Transverse colon (tissue), 4 donors: ENCODE measurements around the gene WWP2. TPM values are rescaled to one million over a fixed set of nuclear protein-coding genes. Genes with fewer than 3 reads are reported as not detected.

ENCODE experiments used
- DNase-seq: peaks from one replicate; pipeline ENCODE4 v3.0.0-alpha.2; 2019
- H3K27ac ChIP-seq, 4 donors: fragments of 200-600 bp; sonication (generic); 2 replicates each; pipeline ENCODE4 v1.5.1; 2016 to 2018; ENCODE audit warnings: inconsistent platforms in 4 of 4
- H3K27me3 ChIP-seq: fragments of 200-600 bp; sonication (generic); 2 replicates; pipeline ENCODE4 v1.5.1; 2017; ENCODE audit warnings: inconsistent platforms
- H3K36me3 ChIP-seq, 4 donors: fragments of 200-600 bp; sonication (generic); 2 replicates each; pipeline ENCODE4 v1.5.1; 2017 to 2019; ENCODE audit warnings: inconsistent platforms in 4 of 4
- H3K4me1 ChIP-seq, 4 donors: fragments of 200-600 bp; sonication (generic); 2 replicates each; pipeline ENCODE4 v1.5.1; 2017 to 2020; ENCODE audit warnings: inconsistent platforms in 4 of 4
- H3K4me3 ChIP-seq, 4 donors: fragments of 200-600 bp; sonication (generic); 1 replicate in 1 of 4; 2 replicates in 3 of 4; pipeline versions ENCODE4 v1.5.1 to v1.6.1; 2017 to 2019; ENCODE audit warnings: inconsistent platforms in 4 of 4
- H3K9me3 ChIP-seq, 2 donors: fragments of 200-600 bp; sonication (generic); 2 replicates each; pipeline ENCODE4 v1.5.1; 2017 to 2019; ENCODE audit warnings: inconsistent platforms in 2 of 2
- EP300 ChIP-seq: sonication (generic); formaldehyde crosslinking; IDR thresholded peaks from one replicate; pipeline ENCODE4 v1.6.1; 2017; ENCODE audit warnings: antibody characterized with exemption, low read depth
- POLR2A ChIP-seq: fragments of 450-650 bp; IDR thresholded peaks from one replicate; pipeline ENCODE4 v1.6.1; 2016; ENCODE audit warnings: antibody characterized with exemption, mild to moderate bottlenecking, moderate library complexity
- POLR2AphosphoS5 ChIP-seq, 3 donors: sonication (generic); formaldehyde crosslinking; IDR thresholded peaks; one replicate each; pipeline ENCODE4 v1.6.1; 2016; ENCODE audit warnings: antibody characterized with exemption in 3 of 3
- WGBS, 2 donors: methylation state at CpG; one replicate each; pipeline ENCODE4 v1.1.5; 2018; ENCODE audit warnings: low coverage in 1 of 2; 5-methylcytosine and 5-hydroxymethylcytosine counted together
- in situ Hi-C, 4 donors: fragments of 200-750 bp; cut with MboI; loops; one replicate each; pipeline versions ENCODE4 v1.15.0 to v1.15.1; 2017; ENCODE audit warnings: low sequenced_read_pairs in 3 of 4, low pct_ligation_motif_present in 1 of 4, low pct_unique_long_range_greater_than_20kb in 1 of 4
- intact Hi-C: fragments of 100-400 bp; cut with DNase I; formaldehyde crosslinking; loops from one replicate; pipeline ENCODE4 v1.15.1; 2023; ENCODE audit warnings: low total_unique reads
- total RNA-seq, 4 donors: library from RNA; depleted of rRNA; stranded (reverse); fragments of >200 nt; gene quantifications; one replicate each; pipeline ENCODE4 v1.1.0, GENCODE V29; 2016
- TF ChIP-seq, protein P1 (sequence below), 5 experiments: fragments of 200-600 bp in 3 of 5; fragments of 450-650 bp in 2 of 5; sonication (generic) in 3 of 5; IDR thresholded peaks; 1 replicate in 2 of 5; 2 replicates in 3 of 5; pipeline ENCODE4 v1.5.1; 2016 to 2017; ENCODE audit warnings: antibody characterized with exemption in 5 of 5, inconsistent platforms in 3 of 5, mild to moderate bottlenecking in 2 of 5, moderate library complexity in 1 of 5

The WWP2 gene
- total RNA-seq, 4 donors from 2014 or later: 66.8 to 157 (median 73.7) TPM

DNA sequence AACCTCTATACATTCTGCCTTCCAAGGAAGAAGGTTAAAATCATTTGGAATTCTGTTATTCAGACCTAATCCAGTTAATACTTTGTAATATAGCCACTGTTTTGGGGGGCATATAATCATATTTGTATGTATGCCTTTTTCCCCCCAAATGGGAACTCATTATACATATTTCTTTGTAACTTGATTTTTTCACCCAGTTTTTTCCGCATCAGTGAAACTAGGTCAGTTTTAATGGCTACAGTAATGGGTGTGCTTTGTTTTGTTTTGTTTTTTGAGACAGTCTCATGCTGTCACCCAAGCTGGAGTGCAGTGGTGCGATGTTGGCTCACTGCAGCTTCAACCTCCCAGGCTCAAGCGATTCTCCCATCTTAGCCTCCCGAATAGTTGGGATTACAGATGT is 54.9 kb downstream of the WWP2 start:
- H3K4me1 ChIP-seq: peaks cover 0 to 7% (median 2%) of the 10 kb centered on the region in 4 donors
- H3K36me3 ChIP-seq: peaks cover 0 to 4% (median 0%) of the 10 kb centered on the region in 4 donors
- in situ Hi-C loops: no loop called here
- intact Hi-C loops: no loop called here
- no peaks in the 10 kb centered on the region for H3K27me3 ChIP-seq
- H3K27ac ChIP-seq: no peak overlapping the region
- H3K9me3 ChIP-seq: no peaks in the 10 kb centered on the region
- WGBS, 2 donors: 100% methylated on average over 4 of the region's 4 CpGs
- no peak overlapping the region for H3K4me3 ChIP-seq
- no peak for DNase-seq
- no peak for TF ChIP-seq POLR2AphosphoS5 (IDR thresholded peaks at IDR 0.05)

DNA sequence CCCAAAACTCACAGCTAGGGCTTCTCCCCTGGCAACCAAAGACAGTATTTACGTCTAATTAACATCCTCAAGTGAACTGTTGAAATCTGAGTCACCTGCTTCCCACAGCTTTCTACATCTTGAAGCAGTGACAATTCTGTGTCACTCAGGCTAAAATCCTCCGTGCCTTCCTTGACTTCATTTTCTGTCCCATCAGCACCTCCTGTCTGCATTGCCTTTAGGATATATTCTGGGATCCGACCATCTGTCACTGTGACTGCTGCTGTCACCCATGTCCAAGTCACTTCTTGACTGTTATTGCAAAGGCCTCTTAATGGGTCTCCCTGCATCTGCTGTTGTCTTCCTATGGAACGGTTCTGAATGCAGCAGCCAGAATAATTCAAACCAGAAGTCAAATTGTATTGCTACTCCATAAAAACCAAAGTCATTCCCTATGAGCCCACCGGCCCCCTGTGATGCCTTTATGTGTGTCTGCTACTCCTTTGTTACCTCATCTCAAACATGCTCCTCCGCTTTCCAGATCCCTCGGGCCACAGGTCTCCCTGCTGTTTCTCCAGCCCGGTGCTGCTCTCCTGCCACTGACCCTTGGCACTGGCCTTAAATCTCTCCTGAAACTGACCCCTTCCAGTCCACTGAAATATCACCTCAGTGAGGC is 56.9 kb downstream of the WWP2 start:
- WGBS, 2 donors: 90 to 100% methylated on average over 5 to 8 of the region's 8 CpGs
- in situ Hi-C loops: no loop called here
- peaks cover 0 to 5% (median 2%) of the 10 kb centered on the region in 4 donors for H3K4me1 ChIP-seq

DNA sequence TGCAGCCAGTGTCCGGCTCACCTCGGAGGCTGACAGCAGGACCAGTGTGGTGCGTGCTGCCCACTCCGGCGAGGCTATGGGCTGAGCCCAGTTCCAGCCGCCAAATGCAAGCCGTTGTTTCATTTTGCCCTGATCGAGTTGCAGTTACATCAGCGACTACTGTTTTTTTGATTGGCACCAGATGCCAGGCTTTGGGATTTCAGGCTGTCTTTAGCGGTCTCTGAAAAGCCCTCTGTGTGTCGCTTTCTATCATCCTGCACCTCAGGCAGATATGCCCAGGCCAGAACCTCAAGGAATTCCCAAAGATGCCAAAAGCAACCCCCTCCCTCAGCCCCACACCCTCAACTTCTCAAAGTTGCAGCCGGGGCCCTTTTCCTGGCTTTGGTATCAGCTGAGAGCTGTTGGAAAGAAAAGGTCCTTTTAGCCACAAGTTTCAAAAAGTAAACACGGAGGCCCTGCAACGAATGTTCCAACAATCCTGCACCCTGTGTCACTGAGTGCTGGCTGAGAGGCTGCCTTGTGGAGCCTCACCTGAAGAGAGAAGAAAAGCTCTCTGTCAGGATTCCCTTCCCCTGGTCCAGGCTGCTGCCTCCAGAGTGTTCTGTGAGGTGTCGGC is 58.9 kb downstream of the WWP2 start:
- DNase-seq: no peak
- no peaks in the 10 kb centered on the region for H3K9me3 ChIP-seq
- H3K27ac ChIP-seq: no peak overlapping the region
- intact Hi-C loops: no loop called here
- H3K4me3 ChIP-seq: no peak overlapping the region
- no peak for TF ChIP-seq EP300
- no peak for TF ChIP-seq POLR2AphosphoS5 (IDR thresholded peaks at IDR 0.05)
- no peak for TF ChIP-seq POLR2A
- TF ChIP-seq, protein P1, sequence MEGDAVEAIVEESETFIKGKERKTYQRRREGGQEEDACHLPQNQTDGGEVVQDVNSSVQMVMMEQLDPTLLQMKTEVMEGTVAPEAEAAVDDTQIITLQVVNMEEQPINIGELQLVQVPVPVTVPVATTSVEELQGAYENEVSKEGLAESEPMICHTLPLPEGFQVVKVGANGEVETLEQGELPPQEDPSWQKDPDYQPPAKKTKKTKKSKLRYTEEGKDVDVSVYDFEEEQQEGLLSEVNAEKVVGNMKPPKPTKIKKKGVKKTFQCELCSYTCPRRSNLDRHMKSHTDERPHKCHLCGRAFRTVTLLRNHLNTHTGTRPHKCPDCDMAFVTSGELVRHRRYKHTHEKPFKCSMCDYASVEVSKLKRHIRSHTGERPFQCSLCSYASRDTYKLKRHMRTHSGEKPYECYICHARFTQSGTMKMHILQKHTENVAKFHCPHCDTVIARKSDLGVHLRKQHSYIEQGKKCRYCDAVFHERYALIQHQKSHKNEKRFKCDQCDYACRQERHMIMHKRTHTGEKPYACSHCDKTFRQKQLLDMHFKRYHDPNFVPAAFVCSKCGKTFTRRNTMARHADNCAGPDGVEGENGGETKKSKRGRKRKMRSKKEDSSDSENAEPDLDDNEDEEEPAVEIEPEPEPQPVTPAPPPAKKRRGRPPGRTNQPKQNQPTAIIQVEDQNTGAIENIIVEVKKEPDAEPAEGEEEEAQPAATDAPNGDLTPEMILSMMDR (IDR thresholded peaks at IDR 0.05): no peak
- H3K4me1 ChIP-seq: peaks cover 0 to 3% (median 1%) of the 10 kb centered on the region in 4 donors
- peaks cover 0 to 4% (median 0%) of the 10 kb centered on the region in 4 donors for H3K36me3 ChIP-seq
- WGBS, 2 donors: 74 to 80% methylated on average over 3 to 15 of the region's 15 CpGs
- no peaks in the 10 kb centered on the region for H3K27me3 ChIP-seq
- in situ Hi-C loops: no loop called here

More for the DNA sequence above, 56.9 kb downstream of the WWP2 start:
- no peak for TF ChIP-seq POLR2A
- TF ChIP-seq, protein P1 (IDR thresholded peaks at IDR 0.05): no peak
- no peak for TF ChIP-seq EP300
- TF ChIP-seq POLR2AphosphoS5 (IDR thresholded peaks at IDR 0.05): no peak
- peaks cover 0 to 4% (median 0%) of the 10 kb centered on the region in 4 donors for H3K36me3 ChIP-seq
- H3K27ac ChIP-seq: no peak overlapping the region
- intact Hi-C loops: no loop called here
- no peaks in the 10 kb centered on the region for H3K27me3 ChIP-seq
- H3K9me3 ChIP-seq: no peaks in the 10 kb centered on the region
- no peak overlapping the region for H3K4me3 ChIP-seq
- DNase-seq: no peak

DNA sequence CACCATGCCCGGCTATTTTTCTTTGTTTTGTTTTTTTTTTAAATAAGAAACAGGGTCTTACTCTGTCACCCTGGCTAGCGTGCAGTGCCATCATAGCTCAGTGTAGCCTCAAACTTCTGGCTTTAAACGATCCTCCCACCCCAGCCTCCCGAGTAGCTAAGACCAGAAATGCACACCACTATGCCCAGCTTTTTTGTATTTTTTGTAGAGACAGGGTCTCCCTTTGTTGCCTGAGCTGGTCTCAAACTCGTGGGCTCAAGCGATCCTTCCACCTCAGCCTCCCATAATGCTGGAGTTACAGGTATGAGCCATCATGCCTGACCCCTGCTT is 59.7 kb downstream of the WWP2 start:
- DNase-seq: no peak
- in situ Hi-C loops (no loop called here), intact Hi-C loops (no loop called here)
- H3K27me3 ChIP-seq: no peaks in the 10 kb centered on the region
- WGBS, 2 donors: 94% methylated on average over 6 of the region's 6 CpGs; no CpG with 5 or more reads in 1 of the 2 donors
- no peak for TF ChIP-seq EP300
- H3K9me3 ChIP-seq: no peaks in the 10 kb centered on the region
- peak overlapping the region in 1 of 4 donors; percentile 38 for H3K27ac ChIP-seq
- no peak overlapping the region for H3K4me3 ChIP-seq
- peaks cover 0 to 4% (median 0%) of the 10 kb centered on the region in 4 donors for H3K36me3 ChIP-seq
- peaks cover 0 to 3% (median 1%) of the 10 kb centered on the region in 4 donors for H3K4me1 ChIP-seq

DNA sequence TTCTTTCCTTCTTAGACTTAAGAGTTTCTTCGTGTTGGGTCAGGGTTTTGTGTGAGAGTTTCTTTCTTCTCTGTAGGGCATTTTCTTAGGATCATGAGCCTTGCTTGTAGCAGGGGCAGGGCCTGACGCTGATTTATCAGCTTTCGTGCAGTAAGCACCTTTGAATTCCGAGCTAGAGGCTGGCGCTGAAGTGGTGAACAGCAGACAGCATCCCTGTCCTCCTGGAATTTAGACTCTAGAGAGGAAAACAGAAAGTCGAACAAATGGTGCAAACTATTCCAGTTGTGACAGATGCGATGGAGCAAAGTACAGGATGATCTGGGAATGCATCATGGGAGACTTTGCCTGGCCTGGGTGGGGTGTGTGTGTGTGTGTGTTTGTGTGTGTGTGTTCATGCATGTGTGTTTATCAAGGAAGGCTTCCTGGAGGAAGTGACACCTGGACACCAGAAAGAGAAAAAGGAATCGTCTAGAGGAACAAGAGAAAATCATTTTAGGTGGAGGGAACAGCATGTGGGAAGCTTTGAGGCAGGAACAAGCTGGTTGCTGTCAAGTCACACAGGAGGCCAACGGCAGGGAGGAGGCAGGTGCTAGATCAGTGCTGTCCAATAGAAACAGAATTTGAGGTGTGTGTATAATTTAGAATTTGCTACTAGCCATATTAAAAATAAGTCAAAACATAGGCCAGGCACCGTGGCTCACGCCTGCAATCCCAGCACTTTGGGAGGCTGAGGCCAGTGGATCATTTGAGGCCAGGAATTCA is 60.2 kb downstream of the WWP2 start:
- Histone ChIP-seq H3K4me3 (no peak overlapping the region), H3K36me3 (peaks cover 0 to 4% (median 0%) of the 10 kb centered on the region in 4 donors), H3K27me3 (no peaks in the 10 kb centered on the region), H3K27ac (peak overlapping the region in 1 of 4 donors; percentile 38), H3K9me3 (no peaks in the 10 kb centered on the region), H3K4me1 (peaks cover 0 to 6% (median 2%) of the 10 kb centered on the region in 4 donors)
- 79 to 87% methylated on average over 7 to 11 of the region's 11 CpGs for WGBS, 2 donors
- in situ Hi-C loops (no loop called here), intact Hi-C loops (no loop called here)
- DNase-seq: peak; percentile 23
- TF ChIP-seq POLR2A (no peak), POLR2AphosphoS5 (IDR thresholded peaks at IDR 0.05) (no peak), EP300 (no peak)
- TF ChIP-seq, protein P1 (IDR thresholded peaks at IDR 0.05): no peak
